Measurements from ENCODE around the gene CCL5.

Gene CCL5

GRCh38 chr17:35912339-35912912 lies 32.3 kb upstream of the CCL5 start:
- Histone ChIP-seq H3K4me3 (ENCODE audit: low read length in 2 of 2) (no peak overlapping the region), H3K9me3 (ENCODE audit: control insufficient read depth in 2 of 2, low read length in 2 of 2) (no peaks in the 10 kb centered on the region), H3K27ac (ENCODE audit: low read depth in 2 of 2, low read length in 2 of 2) (no peak overlapping the region), H3K4me1 (ENCODE audit: control insufficient read depth in 2 of 2, insufficient read depth in 2 of 2, low read length in 2 of 2) (no peaks in the 10 kb centered on the region), H3K27me3 (ENCODE audit: control insufficient read depth in 2 of 2, insufficient read depth in 2 of 2, low read length in 2 of 2) (no peaks in the 10 kb centered on the region), H3K9ac (ENCODE audit: low read depth in 1 of 2, low read length in 2 of 2) (no peak overlapping the region), H3K36me3 (ENCODE audit: control insufficient read depth in 2 of 2, insufficient read depth in 2 of 2, low read length in 2 of 2) (no peaks in the 10 kb centered on the region)

- Histone ChIP-seq H3K9me3 (ENCODE audit: control insufficient read depth in 2 of 2, low read length in 2 of 2) (no peaks in the 10 kb centered on the region), H3K27me3 (ENCODE audit: control insufficient read depth in 2 of 2, insufficient read depth in 2 of 2, low read length in 2 of 2) (no peaks in the 10 kb centered on the region), H3K36me3 (ENCODE audit: control insufficient read depth in 2 of 2, insufficient read depth in 2 of 2, low read length in 2 of 2) (no peaks in the 10 kb centered on the region), H3K4me1 (ENCODE audit: control insufficient read depth in 2 of 2, insufficient read depth in 2 of 2, low read length in 2 of 2) (no peaks in the 10 kb centered on the region), H3K4me3 (ENCODE audit: low read length in 2 of 2) (no peak overlapping the region), H3K27ac (ENCODE audit: low read depth in 2 of 2, low read length in 2 of 2) (no peak overlapping the region), H3K9ac (ENCODE audit: low read depth in 1 of 2, low read length in 2 of 2) (no peak overlapping the region)
Observed at GRCh38 chr17:35909408-35909807, 29.2 kb upstream of the CCL5 start.

- H3K4me1 ChIP-seq (ENCODE audit: control insufficient read depth in 2 of 2, insufficient read depth in 2 of 2, low read length in 2 of 2) = no peaks in the 10 kb centered on the region
- no peaks in the 10 kb centered on the region for H3K36me3 ChIP-seq (ENCODE audit: control insufficient read depth in 2 of 2, insufficient read depth in 2 of 2, low read length in 2 of 2)
- H3K9ac ChIP-seq (ENCODE audit: low read depth in 1 of 2, low read length in 2 of 2) = no peak overlapping the region
- no peaks in the 10 kb centered on the region for H3K9me3 ChIP-seq (ENCODE audit: control insufficient read depth in 2 of 2, low read length in 2 of 2)
- no peak overlapping the region for H3K4me3 ChIP-seq (ENCODE audit: low read length in 2 of 2)
- no peak overlapping the region for H3K27ac ChIP-seq (ENCODE audit: low read depth in 2 of 2, low read length in 2 of 2)
- H3K27me3 ChIP-seq (ENCODE audit: control insufficient read depth in 2 of 2, insufficient read depth in 2 of 2, low read length in 2 of 2) = no peaks in the 10 kb centered on the region
Observed at GRCh38 chr17:35907691-35908090, 27.5 kb upstream of the CCL5 start.

- H3K4me3 ChIP-seq (ENCODE audit: low read length in 2 of 2) = no peak overlapping the region
- no peaks in the 10 kb centered on the region for H3K36me3 ChIP-seq (ENCODE audit: control insufficient read depth in 2 of 2, insufficient read depth in 2 of 2, low read length in 2 of 2)
- H3K4me1 ChIP-seq (ENCODE audit: control insufficient read depth in 2 of 2, insufficient read depth in 2 of 2, low read length in 2 of 2) = no peaks in the 10 kb centered on the region
- H3K9me3 ChIP-seq (ENCODE audit: control insufficient read depth in 2 of 2, low read length in 2 of 2) = no peaks in the 10 kb centered on the region
- no peak overlapping the region for H3K9ac ChIP-seq (ENCODE audit: low read depth in 1 of 2, low read length in 2 of 2)
- H3K27ac ChIP-seq (ENCODE audit: low read depth in 2 of 2, low read length in 2 of 2) = no peak overlapping the region
- no peaks in the 10 kb centered on the region for H3K27me3 ChIP-seq (ENCODE audit: control insufficient read depth in 2 of 2, insufficient read depth in 2 of 2, low read length in 2 of 2)
Observed at GRCh38 chr17:35906926-35907637, 26.9 kb upstream of the CCL5 start.

GRCh38 chr17:35906191-35906925 lies 26.2 kb upstream of the CCL5 start:
- Histone ChIP-seq H3K9me3 (ENCODE audit: control insufficient read depth in 2 of 2, low read length in 2 of 2) (no peaks in the 10 kb centered on the region), H3K36me3 (ENCODE audit: control insufficient read depth in 2 of 2, insufficient read depth in 2 of 2, low read length in 2 of 2) (no peaks in the 10 kb centered on the region), H3K9ac (ENCODE audit: low read depth in 1 of 2, low read length in 2 of 2) (no peak overlapping the region), H3K4me3 (ENCODE audit: low read length in 2 of 2) (no peak overlapping the region), H3K4me1 (ENCODE audit: control insufficient read depth in 2 of 2, insufficient read depth in 2 of 2, low read length in 2 of 2) (no peaks in the 10 kb centered on the region), H3K27ac (ENCODE audit: low read depth in 2 of 2, low read length in 2 of 2) (no peak overlapping the region), H3K27me3 (ENCODE audit: control insufficient read depth in 2 of 2, insufficient read depth in 2 of 2, low read length in 2 of 2) (no peaks in the 10 kb centered on the region)

GRCh38 chr17:35903451-35903850 lies 23.3 kb upstream of the CCL5 start:
- Histone ChIP-seq H3K4me3 (ENCODE audit: low read length in 2 of 2) (no peak overlapping the region), H3K9ac (ENCODE audit: low read depth in 1 of 2, low read length in 2 of 2) (no peak overlapping the region), H3K27ac (ENCODE audit: low read depth in 2 of 2, low read length in 2 of 2) (no peak overlapping the region), H3K27me3 (ENCODE audit: control insufficient read depth in 2 of 2, insufficient read depth in 2 of 2, low read length in 2 of 2) (no peaks in the 10 kb centered on the region), H3K9me3 (ENCODE audit: control insufficient read depth in 2 of 2, low read length in 2 of 2) (no peaks in the 10 kb centered on the region), H3K4me1 (ENCODE audit: control insufficient read depth in 2 of 2, insufficient read depth in 2 of 2, low read length in 2 of 2) (no peaks in the 10 kb centered on the region), H3K36me3 (ENCODE audit: control insufficient read depth in 2 of 2, insufficient read depth in 2 of 2, low read length in 2 of 2) (no peaks in the 10 kb centered on the region)

GRCh38 chr17:35901631-35902175 lies 21.5 kb upstream of the CCL5 start:
- H3K36me3 ChIP-seq (ENCODE audit: control insufficient read depth in 2 of 2, insufficient read depth in 2 of 2, low read length in 2 of 2) = no peaks in the 10 kb centered on the region
- H3K4me1 ChIP-seq (ENCODE audit: control insufficient read depth in 2 of 2, insufficient read depth in 2 of 2, low read length in 2 of 2) = no peaks in the 10 kb centered on the region
- H3K27ac ChIP-seq (ENCODE audit: low read depth in 2 of 2, low read length in 2 of 2) = no peak overlapping the region
- H3K4me3 ChIP-seq (ENCODE audit: low read length in 2 of 2) = no peak overlapping the region
- H3K9me3 ChIP-seq (ENCODE audit: control insufficient read depth in 2 of 2, low read length in 2 of 2) = no peaks in the 10 kb centered on the region
- H3K27me3 ChIP-seq (ENCODE audit: control insufficient read depth in 2 of 2, insufficient read depth in 2 of 2, low read length in 2 of 2) = no peaks in the 10 kb centered on the region
- no peak overlapping the region for H3K9ac ChIP-seq (ENCODE audit: low read depth in 1 of 2, low read length in 2 of 2)

- Histone ChIP-seq H3K9me3 (ENCODE audit: control insufficient read depth in 2 of 2, low read length in 2 of 2) (no peaks in the 10 kb centered on the region), H3K9ac (ENCODE audit: low read depth in 1 of 2, low read length in 2 of 2) (no peak overlapping the region), H3K27me3 (ENCODE audit: control insufficient read depth in 2 of 2, insufficient read depth in 2 of 2, low read length in 2 of 2) (no peaks in the 10 kb centered on the region), H3K4me3 (ENCODE audit: low read length in 2 of 2) (no peak overlapping the region), H3K36me3 (ENCODE audit: control insufficient read depth in 2 of 2, insufficient read depth in 2 of 2, low read length in 2 of 2) (no peaks in the 10 kb centered on the region), H3K27ac (ENCODE audit: low read depth in 2 of 2, low read length in 2 of 2) (no peak overlapping the region), H3K4me1 (ENCODE audit: control insufficient read depth in 2 of 2, insufficient read depth in 2 of 2, low read length in 2 of 2) (no peaks in the 10 kb centered on the region)
Observed at GRCh38 chr17:35900708-35901480, 20.7 kb upstream of the CCL5 start.

- Histone ChIP-seq H3K9ac (ENCODE audit: low read depth in 1 of 2, low read length in 2 of 2) (no peak overlapping the region), H3K4me3 (ENCODE audit: low read length in 2 of 2) (no peak overlapping the region), H3K36me3 (ENCODE audit: control insufficient read depth in 2 of 2, insufficient read depth in 2 of 2, low read length in 2 of 2) (no peaks in the 10 kb centered on the region), H3K27ac (ENCODE audit: low read depth in 2 of 2, low read length in 2 of 2) (no peak overlapping the region), H3K27me3 (ENCODE audit: control insufficient read depth in 2 of 2, insufficient read depth in 2 of 2, low read length in 2 of 2) (no peaks in the 10 kb centered on the region), H3K4me1 (ENCODE audit: control insufficient read depth in 2 of 2, insufficient read depth in 2 of 2, low read length in 2 of 2) (no peaks in the 10 kb centered on the region), H3K9me3 (ENCODE audit: control insufficient read depth in 2 of 2, low read length in 2 of 2) (no peaks in the 10 kb centered on the region)
Observed at GRCh38 chr17:35900280-35900679, 20.1 kb upstream of the CCL5 start.
